ENCODE results near the gene ALK.

Gene ALK

DNA sequence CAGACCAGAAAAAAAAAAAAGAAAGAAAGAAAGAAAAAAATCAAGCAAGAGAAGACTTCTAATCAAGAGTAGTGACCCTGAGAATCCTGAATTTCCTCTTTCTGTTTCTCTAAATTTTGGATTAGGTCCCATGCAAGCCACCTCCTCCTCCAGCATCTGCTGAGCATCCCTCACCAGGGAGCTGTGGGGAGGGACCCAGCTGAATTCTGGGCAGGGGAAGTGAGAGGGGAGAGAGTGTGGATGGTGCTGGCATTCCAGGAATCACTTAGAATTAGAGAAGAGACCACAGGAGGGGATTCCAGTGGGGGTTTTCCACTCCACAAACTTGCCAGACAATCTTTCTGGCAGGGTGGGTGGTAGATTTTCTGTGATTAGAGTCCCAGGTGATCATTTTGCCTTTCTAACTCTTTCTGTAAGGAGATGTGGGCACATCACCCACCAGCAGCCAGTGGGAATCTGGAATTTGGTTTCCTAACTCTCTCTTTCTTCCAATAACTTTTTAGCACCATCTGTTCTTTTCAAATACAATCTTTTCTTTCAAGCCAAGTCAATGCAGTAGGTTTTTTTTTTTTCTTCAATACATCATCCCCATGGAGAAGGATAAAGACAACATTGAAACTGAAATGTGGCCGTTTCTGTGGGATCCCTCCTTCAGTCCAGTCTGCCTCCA is 526.9 kb downstream of the ALK start:
- no peak for DNase-seq

DNA sequence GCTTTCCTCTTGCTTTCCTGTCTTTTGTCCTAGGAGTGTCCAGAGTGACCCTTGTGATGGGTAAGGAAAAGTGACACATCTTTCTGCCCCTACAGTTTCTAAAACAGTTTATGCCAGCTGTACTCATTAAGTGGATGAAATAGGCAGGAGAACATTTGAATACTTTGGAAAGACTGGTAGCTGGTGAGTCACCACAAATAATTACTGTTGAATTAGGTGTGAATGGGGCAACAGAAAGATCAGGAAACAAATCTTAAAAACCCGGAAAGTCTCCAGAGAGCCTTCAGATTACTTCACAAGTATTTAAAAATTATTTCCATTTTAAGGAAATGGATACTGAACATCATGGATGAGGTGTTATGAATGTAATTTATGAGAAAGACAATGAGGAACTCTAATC is 527.7 kb downstream of the ALK start:
- no peak for DNase-seq

DNA sequence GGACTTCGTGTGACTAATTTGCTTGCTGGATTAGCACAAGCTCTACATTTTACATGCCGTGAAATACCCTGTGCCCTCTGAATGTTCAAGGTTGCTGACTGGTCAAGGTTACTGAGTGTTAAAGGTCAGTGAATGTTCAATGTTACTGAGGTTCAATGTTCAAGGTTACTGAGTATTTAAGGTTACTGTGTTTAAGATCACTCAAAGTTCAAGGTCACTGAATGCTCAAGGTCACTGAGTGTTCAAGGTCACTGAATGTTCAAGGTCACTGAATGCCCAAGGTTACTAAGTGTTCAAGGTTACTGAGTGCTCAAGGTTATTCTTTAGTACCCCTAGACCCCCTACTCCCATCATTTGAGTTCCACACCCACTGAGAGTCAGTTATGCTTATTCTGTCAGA is 528.6 kb downstream of the ALK start:
- no peak for DNase-seq

DNA sequence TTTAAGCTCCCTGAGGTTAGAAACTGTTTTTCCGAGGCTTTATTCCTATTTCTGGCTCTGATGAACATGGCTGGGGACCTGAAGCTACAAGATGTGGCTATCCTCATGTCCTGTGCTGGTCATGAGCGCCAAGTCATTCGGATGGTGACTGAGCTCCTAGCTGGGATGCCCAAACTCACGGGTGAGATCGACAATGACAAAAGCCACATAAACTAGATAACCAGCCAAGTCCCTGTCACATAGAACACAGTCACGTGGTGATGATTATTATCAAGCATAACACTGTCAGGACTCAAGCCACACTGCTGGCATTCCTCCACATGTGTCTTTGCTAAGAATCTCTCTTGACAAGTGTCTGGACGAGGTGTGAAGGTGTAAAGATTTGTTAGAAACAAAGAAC is 531.2 kb downstream of the ALK start:
- no peak for DNase-seq

DNA sequence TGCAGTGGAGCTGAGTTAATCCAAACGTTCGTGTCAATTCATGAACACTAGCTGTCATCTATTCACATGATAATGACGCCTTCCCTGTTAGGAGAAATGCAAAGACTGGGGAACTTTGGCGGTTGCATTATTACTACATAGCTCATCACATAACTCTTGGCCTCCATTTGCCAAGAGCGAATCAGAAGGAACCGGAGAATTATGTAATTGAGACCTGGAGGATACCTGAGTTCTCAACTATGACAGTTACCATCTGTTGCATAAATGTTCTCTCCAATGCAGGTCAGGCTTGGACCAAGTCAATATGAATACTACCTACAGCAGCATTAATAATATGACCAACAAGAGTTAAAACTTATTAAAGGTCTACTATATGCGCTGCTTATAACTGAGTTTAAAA is 531.7 kb downstream of the ALK start:
- no peak for DNase-seq

DNA sequence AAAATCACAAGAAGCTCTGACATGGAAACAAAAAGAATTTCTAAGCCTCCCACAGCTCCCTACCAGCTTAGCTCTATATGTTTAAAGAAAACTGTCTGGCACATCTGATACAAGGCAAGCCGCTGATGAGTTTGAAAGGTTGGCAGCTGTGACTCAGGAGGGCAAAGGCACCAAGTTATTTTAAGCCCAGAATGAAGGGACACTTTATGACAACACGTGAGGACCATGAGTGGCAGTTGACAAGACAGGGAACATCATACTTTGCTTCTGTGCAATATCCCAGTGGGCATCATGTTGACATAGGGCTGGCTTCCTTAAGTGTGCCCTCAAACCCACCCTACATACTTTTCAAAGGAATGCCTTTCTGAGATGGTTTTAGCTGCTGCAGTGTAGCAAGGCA is 533.3 kb downstream of the ALK start:
- no peak for DNase-seq

DNA sequence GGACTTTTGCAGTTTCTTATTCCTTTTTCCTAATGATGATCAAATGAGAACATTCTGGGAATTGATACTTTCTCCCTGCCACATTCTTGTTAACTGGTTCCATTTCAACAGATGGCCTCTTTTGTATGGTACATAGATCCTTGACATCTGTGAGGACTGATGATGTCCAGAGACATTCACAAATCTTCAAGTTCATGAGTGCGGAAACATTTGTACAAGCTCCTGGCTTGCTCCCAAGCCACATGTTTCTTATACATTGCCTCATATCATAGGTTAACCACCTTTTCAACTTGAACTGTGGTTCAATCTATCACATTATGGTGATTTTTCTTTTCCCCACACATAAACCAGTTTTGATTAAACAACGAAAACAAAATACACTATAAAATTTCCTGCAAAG is 538.9 kb downstream of the ALK start:
- no peak for DNase-seq

DNA sequence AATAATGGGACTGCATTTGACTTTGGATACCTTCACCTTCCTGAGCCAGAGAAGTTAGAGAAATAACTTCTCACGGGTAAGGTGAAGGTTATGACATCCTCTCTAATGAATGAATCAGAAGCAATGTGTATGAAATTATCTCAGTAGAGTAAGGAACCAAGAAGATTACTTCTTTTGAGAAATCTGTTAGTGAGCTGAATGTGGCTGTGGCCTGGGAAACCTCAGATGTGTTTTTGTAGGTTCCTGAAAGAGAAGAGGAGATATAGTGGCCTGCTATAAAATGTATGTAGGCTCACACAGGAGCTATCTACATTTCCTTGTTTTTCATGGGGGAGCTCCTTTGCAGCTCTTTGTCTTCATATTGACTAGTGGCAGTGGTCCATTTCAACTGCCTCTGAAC is 543.6 kb downstream of the ALK start:
- DNase-seq, result no peak

DNA sequence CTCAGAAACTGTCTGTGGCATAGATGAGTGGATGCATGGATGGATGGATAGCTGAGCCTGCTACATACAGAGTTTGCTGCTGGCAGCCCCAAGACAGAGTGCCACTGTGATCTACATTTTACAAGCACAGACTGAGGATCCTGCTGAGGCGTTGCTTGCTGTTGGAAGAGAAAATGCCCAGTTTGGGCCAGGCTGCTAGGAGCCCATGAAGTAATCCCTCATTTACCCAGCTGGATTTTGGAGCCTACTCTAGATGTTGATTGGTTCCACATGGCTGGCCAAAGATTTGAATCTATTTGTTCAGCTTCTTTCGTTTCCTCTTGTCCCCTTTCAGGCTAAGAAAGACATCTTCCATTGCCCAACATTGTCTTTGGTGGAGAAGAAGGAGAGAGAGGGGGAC is 544.8 kb downstream of the ALK start:
- no peak for DNase-seq

DNA sequence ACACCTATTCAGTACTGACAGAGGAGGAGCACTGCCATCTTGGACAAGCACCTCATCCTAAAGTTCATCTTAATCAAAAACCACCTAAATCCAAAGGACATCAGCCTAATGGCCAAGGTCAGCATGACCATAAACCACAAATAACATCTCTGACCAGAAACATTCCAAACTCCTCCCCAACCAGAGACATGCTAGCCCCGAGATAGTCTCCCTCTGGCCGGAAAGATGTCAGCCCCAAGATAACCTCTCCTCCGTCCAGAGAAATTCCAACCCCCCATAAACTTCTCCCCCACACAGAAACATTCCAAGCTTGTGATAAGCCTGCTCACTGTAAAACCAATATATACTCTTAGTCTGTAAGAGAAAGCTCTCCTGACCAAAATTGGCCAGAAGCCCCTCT is 545.5 kb downstream of the ALK start:
- DNase-seq, result no peak

DNA sequence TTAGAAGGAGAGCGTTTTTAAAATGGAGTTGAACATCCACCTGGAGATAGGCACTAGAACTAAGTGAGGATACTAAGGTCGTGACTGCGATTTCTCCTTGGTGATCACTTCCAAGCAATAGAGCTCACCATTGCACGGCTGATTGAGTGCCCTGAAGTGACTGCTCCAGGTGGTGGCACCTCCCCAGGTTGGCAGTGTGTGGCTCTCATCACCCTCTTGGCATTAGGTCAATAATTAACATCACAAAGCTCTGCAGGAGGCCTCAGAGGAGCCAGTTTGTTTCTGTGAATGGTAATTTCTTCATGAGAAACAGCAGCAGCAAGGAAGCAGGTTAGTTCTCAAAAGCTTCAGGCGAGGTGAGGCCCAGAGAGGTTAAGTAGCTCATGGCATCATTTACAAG is 546.6 kb downstream of the ALK start:
- no peak for DNase-seq

DNA sequence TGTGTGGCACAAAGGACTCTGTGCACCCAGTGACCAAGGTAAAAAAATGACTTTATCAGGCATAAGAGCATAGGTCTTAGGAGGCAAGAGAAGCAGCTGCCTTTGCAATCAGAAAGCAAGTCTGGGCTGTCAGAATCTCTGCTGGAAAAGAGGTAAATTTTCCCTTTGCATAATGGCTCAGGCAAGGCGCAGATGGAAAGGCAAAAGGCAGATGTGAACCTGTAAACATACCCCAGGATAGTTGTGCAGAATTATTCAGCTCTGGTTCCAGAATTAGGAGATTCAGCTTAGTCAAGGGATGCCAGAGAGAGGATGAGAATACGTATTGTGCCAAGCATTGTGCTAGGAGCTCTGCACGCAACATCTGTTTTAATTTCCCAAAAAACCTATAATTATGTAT is 547.5 kb downstream of the ALK start:
- no peak for DNase-seq

DNA sequence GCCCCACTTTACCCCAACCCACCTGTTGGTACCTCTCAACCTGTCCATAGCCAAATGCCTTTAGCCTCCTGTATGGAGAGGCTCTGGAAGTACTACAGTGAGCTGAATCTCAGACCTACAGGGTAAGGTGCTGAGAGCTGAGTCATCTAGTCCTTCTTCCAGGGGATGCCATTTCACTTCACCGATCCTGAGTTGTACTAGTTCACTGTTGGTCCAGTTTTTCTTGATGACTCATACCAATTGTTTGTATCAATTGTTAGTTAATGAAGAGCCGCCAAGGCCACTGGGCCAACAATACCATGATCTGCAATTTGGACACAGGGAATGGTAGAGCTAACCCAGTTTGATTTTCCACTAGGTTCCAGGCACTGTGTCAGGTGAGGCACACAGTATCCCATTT is 549.2 kb downstream of the ALK start:
- DNase-seq, result no peak

DNA sequence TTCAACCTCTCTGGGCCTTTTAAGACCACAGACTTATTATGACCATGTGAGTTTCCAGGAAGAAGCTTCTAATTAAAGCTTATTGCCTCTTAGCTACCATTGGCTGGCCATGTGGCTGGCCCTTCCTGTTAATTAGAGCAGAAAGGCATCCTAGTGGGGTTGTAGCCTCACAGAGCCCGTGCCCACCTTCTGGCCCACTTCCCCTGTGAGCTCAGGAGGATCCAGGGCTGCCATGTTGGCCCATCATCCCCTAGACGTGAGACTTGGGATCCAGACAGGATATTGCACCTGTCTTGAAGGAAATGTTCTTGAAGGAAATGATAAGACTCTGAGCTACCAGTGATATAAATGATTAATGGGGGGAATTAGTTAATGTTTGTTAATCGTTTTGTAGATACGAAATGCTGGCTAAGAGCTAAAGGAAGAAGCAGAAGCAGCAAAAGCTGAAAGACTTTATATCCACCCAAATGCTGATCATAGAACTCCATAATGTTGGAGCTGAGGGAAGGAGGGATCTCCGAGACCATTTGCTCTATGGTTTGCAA is 550.7 kb downstream of the ALK start:
- DNase-seq, result no peak

DNA sequence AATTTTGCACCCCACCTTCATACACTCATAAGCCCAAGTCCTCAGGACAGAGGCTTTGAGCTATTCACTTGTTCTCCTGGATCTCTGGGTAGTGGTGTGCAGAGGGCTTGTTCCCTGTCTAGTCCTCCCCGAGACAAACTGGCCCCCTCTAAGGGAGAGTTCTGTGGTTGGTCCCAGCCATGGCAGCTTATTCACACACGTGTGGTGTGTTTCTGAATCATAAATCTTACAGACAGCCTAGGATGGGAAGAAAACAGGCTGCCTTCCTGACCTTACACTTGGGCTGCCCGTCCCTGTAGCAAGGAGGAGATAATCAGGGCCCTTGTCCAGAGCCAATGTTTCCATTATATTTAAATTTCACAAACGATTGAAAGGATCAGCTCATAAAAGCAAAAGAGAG is 551.2 kb downstream of the ALK start:
- no peak for DNase-seq

DNA sequence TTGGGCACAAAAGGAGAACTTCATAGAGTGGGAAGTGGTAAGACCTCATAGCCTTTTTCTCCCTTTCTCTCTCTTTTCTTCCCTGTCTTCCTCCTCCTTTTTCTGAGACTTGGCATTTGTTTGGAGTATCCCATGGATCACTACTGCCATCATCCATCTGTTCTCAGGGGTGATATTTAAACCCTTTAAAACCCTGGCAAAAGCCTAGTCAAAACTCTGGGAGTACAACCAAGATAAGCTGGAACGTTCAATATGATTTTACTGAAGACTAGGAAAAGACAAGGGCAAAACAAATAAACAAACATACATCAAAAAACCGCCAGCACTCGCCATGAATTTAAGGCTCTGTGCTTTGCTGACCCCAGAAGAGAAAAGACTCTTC is 552.7 kb downstream of the ALK start:
- no peak for DNase-seq

DNA sequence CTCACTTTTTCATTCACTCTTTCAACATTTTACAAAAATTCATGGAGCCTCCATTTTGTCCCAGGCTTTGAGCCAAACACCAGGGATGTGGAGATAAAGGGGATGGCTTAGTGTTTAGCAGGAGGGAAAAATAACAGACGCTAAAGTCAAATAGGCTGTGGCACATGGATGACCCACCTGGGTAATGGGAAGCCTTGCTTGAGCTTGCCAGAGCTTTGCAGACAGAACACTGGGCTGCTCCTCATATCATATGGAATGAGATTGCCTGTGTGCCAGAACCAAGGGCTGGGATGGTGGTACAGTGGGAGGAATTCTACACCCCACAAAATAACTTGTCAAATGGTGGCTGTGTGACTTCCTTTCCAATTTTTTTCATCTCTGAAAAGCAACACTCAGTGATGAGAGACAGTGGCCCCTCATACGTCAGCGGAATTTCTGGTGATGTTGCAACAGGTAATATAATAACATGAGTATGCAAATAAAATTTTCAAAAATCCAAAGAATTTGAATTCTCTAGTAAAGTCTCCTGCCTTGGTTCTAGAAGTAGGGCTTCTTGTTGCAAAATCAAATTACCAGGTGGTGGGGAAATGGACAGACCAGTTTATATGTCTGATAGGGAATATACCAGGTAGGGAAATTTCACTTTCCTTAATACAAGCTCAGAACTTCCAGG is 553.3 kb downstream of the ALK start:
- peak; percentile 7 for DNase-seq

DNA sequence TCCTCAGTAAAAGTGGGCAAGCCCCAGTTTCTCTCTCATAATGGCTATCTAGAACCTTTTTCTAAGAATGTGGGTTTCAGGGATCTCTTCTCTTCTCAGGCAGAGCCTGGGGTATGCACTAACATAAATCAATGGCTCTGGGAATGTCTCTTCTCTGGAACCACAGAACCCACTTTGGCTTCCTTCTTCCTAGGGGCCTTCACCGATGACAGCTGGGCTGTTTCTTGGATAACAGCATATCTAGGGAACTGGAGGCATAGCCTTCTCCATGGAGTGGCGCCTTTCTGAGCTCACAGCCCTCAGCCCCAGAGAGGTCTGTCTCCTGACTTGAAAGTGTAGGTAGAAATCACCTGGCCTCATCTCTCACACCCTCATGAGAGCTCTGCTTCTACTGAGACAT is 558.3 kb downstream of the ALK start:
- no peak for DNase-seq

DNA sequence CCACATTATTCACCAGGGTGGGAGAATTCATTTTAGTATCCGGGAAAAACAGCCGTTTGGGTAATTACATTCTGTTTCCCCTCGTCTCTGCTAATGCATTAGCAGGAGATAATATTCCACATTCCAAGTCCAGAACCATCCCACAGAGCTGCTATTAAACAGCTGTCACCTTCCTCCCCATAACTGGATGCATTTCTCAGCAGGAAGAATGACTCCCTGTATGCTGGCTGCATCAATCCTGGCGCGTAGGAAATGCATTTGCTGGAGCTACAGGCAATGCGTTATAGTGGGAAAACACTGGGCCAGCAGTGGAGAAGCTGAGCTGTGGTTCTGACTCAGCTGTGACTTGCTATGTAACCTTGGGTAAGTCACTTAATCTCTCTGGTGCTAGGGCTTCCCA is 560.2 kb downstream of the ALK start:
- peak; percentile 17 for DNase-seq

DNA sequence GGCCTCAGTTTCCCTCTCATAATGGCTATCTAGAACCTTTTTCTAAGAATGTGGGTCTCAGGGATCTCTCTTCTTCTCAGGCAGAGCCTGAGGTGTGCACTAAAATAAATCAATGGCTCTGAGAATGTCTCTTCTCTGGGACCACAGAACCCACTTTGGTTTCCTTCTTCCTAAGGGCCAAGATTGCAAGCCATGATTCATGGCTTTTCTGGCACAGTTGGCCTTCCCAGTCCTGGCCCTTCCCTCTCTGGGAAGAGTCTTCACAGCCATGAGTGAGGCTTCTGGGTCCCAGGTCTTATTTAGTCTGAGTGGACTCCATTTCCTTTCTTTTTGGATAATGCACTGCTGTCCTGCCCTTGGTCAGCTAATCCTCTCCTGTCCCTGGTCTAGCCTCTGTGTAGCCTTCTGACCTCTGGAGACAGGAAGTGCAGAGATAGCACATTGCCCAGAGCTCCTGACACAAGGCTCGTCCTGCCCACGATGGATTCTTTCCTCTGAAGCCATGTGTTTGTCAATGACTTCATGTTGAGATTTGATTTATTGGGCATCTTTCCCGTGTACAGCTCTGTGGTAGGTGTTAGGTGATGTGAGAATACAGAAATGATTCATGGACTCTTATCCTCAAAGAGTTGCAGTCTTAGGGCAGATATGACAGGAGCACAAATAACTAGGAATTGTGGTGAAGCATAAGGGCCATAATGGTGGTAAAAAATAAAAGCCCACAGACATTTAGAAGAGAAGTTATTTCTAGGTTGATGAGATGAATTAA is 561.2 kb downstream of the ALK start:
- DNase-seq, result no peak

DNA sequence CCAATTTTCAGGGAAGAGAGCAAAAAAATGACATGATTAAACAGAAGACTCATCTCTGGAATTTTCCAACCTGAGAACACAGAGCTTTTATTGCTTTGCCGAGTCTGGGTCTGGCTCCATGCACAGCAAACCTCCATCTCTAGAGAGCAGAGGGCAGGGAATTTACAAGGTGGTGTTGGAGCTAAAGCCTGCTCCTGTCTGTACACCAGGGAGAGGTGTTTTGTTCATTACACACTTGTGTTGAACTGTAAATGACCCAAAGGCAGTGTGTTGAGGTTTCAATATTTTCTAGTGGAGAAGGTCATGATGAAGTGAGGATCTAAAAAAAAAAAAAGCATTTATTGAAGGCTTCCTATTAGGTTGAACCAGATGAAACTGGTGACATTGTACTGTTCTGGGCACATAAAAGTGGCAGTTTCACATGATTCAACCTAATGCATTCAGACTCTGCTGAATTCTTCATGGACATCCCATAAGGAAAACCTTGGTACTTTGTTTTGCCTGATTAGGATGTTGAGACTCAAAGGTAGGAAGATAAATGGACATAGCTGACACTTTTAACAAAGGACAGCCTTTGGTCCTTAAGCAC is 567.9 kb downstream of the ALK start:
- DNase-seq, result no peak

DNA sequence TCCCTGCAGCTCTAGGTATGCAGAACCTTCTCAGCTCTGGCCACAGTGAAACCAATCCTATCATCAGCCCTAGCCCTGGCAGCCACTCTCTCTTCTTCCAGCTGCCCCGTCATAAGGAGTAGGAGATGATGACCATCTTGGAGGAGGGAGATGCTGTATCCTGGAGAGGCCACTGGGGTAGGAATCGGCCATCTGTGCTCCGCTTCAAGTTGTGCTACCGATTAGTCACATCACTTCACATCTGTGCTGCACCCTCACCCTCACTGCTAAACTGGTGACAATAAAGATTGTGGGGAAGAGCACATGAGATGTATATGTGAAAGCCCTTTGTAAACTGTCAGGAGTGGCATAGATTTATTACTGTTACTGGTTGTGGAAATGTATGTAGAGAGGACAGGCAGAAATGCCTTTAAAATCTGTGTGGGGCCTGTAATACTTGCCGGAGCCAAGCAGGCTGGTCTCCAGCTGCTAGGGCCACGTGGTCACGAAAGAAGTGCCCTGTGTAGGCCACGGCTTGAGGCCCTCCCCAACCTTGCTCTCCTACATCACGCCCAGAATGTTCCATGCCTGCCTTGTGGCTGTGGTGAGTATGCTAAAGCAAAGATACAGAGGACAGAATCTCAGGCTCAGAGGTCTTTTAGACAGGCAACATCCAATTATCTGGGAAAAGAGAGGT is 569.3 kb downstream of the ALK start:
- no peak for DNase-seq

DNA sequence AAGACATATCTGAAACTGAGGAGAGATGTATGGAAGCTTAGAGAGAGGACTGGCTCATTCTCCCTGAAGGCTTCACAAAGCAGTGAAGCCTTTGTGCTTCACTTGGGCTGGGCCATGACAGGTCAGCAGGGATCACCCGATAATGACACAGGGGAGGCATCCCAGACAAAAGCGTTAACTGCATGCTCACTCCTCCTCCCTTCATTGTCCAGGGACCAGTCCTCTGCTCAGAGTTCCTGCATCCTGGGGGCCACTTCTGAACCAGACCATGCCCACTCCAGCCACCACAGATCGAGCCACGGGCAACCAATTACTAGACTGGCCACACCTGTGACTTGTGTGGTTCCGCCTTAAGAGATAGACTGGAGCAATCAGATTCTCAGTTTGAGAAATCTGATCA is 570.1 kb downstream of the ALK start:
- DNase-seq, result no peak
